HepG2 (cell line): ENCODE measurements around the gene TBX5. TPM values are rescaled to one million over a fixed set of nuclear protein-coding genes. Genes with fewer than 3 reads are reported as not detected.

Experiments
- ATAC-seq: fragments of 200-7000 bp; cut with Tn5 transposase; 3 replicates; pipeline ENCODE4 v1.9.1; 2020; ENCODE audit warnings: mild to moderate bottlenecking, moderate library complexity
- BruUV-seq: library from RNA; stranded (reverse); fragments of 400-500 nt; replicated peaks from 2 replicates; lab custom pipeline; 2021; lab: Mats Ljungman, UMichigan
- CTCF ChIA-PET: fragments of 300-600 bp; formaldehyde crosslinking; extraction: SDS; loops from one replicate; lab custom pipeline; 2021; ENCODE audit warnings: low total read pairs, inconsistent platforms, low intra/inter-chr PET ratio; lab: Yijun Ruan, JAX
- POLR2A ChIA-PET: fragments of 350-600 bp; sonication (Branson Sonifier 250); formaldehyde crosslinking; loops from one replicate; lab custom pipeline; 2020; ENCODE audit warnings: antibody characterized with exemption, inconsistent platforms; lab: Yijun Ruan, JAX
- DNase-seq: peaks from one replicate; pipeline ENCODE4 v3.0.0-alpha.2; 2015; ENCODE audit warnings: low spot score
- FAIRE-seq: peaks from 3 replicates; lab custom pipeline; 2011; peaks lifted over from hg19 to GRCh38; lab: Jason Lieb, UNC
- H2AFZ ChIP-seq: one replicate; pipeline ENCODE4 v1.6.1; 2011; ENCODE audit warnings: low read length, inconsistent platforms
- H3K27ac ChIP-seq: fragments of 300-600 bp; 3 replicates; pipeline ENCODE4 v1.8.0; 2011; ENCODE audit warnings: mixed run types, mild to moderate bottlenecking, mixed read lengths, low read length, inconsistent platforms; ENCODE audit not compliant: insufficient read depth; ENCODE audit errors: extremely low read length
- H3K27me3 ChIP-seq, 2 experiments: fragments of 200-600 bp in 1 of 2; 2 replicates in 1 of 2; 3 replicates in 1 of 2; pipeline versions ENCODE4 v1.6.0 to v1.8.0; 2011; ENCODE audit warnings: low read length in 2 of 2, mild to moderate bottlenecking in 2 of 2, moderate library complexity in 2 of 2, inconsistent platforms in 1 of 2; ENCODE audit not compliant: insufficient read depth in 2 of 2, control insufficient read depth in 1 of 2
- H3K36me3 ChIP-seq, 2 experiments: fragments of 200-600 bp in 1 of 2; replicated peaks in 1 of 2; 2 replicates in 1 of 2; 3 replicates in 1 of 2; pipeline versions ENCODE4 v1.5.1 to v1.8.0; 2011; ENCODE audit warnings: low read length in 2 of 2, inconsistent platforms in 1 of 2; ENCODE audit not compliant: insufficient read depth in 2 of 2, control insufficient read depth in 1 of 2
- H3K4me1 ChIP-seq: 2 replicates; pipeline ENCODE4 v1.5.1; 2012; ENCODE audit warnings: low read length, inconsistent platforms; ENCODE audit not compliant: insufficient read depth
- H3K4me2 ChIP-seq: 2 replicates; pipeline ENCODE4 v1.6.0; 2011; ENCODE audit warnings: low read depth, low read length, inconsistent platforms
- H3K4me3 ChIP-seq, 3 experiments: fragments of 200-600 bp in 1 of 3; sonication (generic), shearing (Covaris generic) in 1 of 3; replicated peaks in 1 of 3; 2 replicates each; pipeline ENCODE4 v1.5.1; 2011 to 2016; ENCODE audit warnings: low read length in 3 of 3, inconsistent platforms in 2 of 3, low read depth in 2 of 3, mild to moderate bottlenecking in 2 of 3, control low read depth in 1 of 3, mixed read lengths in 1 of 3; ENCODE audit not compliant: insufficient read depth in 1 of 3
- H3K79me2 ChIP-seq: one replicate; pipeline ENCODE4 v1.6.1; 2011; ENCODE audit warnings: low read length, inconsistent platforms; ENCODE audit not compliant: insufficient read depth
- H3K9ac ChIP-seq: 2 replicates; pipeline ENCODE4 v1.6.0; 2011; ENCODE audit warnings: mild to moderate bottlenecking, low read depth, low read length, inconsistent platforms; ENCODE audit not compliant: insufficient read depth
- H3K9me3 ChIP-seq: 2 replicates; pipeline ENCODE4 v1.5.1; 2012; ENCODE audit warnings: mild to moderate bottlenecking, low read length
- H4K20me1 ChIP-seq: 2 replicates; pipeline ENCODE4 v1.6.0; 2011; ENCODE audit warnings: inconsistent platforms, mild to moderate bottlenecking, low read length, moderate library complexity; ENCODE audit not compliant: insufficient read depth
- ELF4 ChIP-seq: sonication (generic); formaldehyde crosslinking; IDR thresholded peaks from 2 replicates; pipeline ENCODE4 v1.5.0; 2020; ENCODE audit warnings: missing genetic modification reagents, mild to moderate bottlenecking, moderate library complexity, borderline replicate concordance
- EZH2 ChIP-seq: conservative IDR thresholded peaks from 2 replicates; pipeline ENCODE4 v1.6.1; 2012; ENCODE audit warnings: mild to moderate bottlenecking, low read depth, low read length, moderate library complexity
- SETDB1 ChIP-seq: sonication (generic); formaldehyde crosslinking; IDR thresholded peaks from 2 replicates; pipeline ENCODE4 v1.5.1; 2020; ENCODE audit warnings: missing genetic modification reagents, mild to moderate bottlenecking, borderline replicate concordance
- ZNF597 ChIP-seq: sonication (generic); formaldehyde crosslinking; IDR thresholded peaks from 2 replicates; pipeline ENCODE4 v1.5.0; 2020; ENCODE audit warnings: missing genetic modification reagents
- ZNF7 ChIP-seq: IDR thresholded peaks from 2 replicates; pipeline ENCODE4 v1.6.1; 2016; ENCODE audit warnings: missing biosample characterization, missing genetic modification reagents
- WGBS: methylation state at CpG from one replicate; pipeline ENCODE4 v1.1.6; 2017; ENCODE audit warnings: low lambda C conversion rate; 5-methylcytosine and 5-hydroxymethylcytosine counted together
- in situ Hi-C: cut with HindIII; loops from 2 replicates; pipeline ENCODE4 v1.10.0; 2017; ENCODE audit warnings: low pct_unique_long_range_greater_than_20kb; ENCODE audit not compliant: extremely low pct_ligation_motif_present
- intact Hi-C: fragments of 100-400 bp; cut with micrococcal nuclease; formaldehyde crosslinking; loops from one replicate; pipeline ENCODE4 v1.10.0; 2022; ENCODE audit not compliant: unreplicated experiment
- polyA plus RNA-seq, 8 experiments: library from polyadenylated mRNA; depleted of rRNA in 3 of 8; stranded (reverse) in 7 of 8; unstranded in 1 of 8; fragments of >200 nt; fragmentation: Illumina TruSeq in 4 of 8; extraction: Trizol in 4 of 8; gene quantifications; 2 replicates each; pipeline versions ENCODE4 v1.2.1 to v1.2.3, GENCODE V29; 2011 to 2016; ENCODE audit warnings: low read depth in 4 of 8, missing spikeins in 1 of 8, mixed read lengths in 1 of 8; ENCODE audit not compliant: insufficient read depth in 1 of 8
- total RNA-seq, 5 experiments: library from RNA; depleted of rRNA; stranded (reverse); fragments of >200 nt; fragmentation: Illumina TruSeq; extraction: Trizol; gene quantifications; 2 replicates each; pipeline ENCODE4 v1.2.3, GENCODE V29; 2016; ENCODE audit warnings: low read depth in 1 of 5
- TF ChIP-seq, protein P1 (sequence below): IDR thresholded peaks from 2 replicates; pipeline ENCODE4 v1.6.1; 2016
- TF ChIP-seq, protein P2 (sequence below): sonication (generic); formaldehyde crosslinking; IDR thresholded peaks from 2 replicates; pipeline ENCODE4 v1.8.0; 2022; ENCODE audit warnings: missing genetic modification reagents, low read depth, mild to moderate bottlenecking, borderline replicate concordance

Gene TBX5
- total and polyA plus RNA-seq, 2 of the 13 experiments (the other 11 are each of a cell fraction or from before 2014, with no cell fraction given) = not detected

DNA sequence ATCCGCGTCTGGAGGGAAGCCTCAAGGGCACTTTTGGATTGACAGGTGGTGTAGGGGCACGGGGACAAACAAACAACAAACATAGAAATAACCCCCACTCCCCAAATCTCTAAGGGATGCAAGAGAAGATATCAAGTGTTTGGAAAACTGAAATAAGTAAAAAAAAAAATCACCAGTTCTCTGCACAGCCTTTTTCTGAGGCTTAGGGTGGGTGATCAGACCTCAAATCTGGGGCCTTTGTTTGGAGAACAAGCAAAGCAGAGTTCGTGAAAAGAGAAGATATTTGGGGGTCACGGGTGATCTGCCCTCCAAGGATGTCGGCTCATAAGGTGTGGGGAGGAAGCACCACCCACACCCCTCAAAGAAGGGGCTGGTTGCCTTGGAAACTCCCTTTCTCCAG lies 10.7 kb downstream of the TBX5 start:
- TF ChIP-seq, protein P1, sequence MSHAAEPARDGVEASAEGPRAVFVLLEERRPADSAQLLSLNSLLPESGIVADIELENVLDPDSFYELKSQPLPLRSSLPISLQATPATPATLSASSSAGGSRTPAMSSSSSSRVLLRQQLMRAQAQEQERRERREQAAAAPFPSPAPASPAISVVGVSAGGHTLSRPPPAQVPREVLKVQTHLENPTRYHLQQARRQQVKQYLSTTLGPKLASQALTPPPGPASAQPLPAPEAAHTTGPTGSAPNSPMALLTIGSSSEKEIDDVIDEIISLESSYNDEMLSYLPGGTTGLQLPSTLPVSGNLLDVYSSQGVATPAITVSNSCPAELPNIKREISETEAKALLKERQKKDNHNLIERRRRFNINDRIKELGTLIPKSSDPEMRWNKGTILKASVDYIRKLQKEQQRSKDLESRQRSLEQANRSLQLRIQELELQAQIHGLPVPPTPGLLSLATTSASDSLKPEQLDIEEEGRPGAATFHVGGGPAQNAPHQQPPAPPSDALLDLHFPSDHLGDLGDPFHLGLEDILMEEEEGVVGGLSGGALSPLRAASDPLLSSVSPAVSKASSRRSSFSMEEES (CRISPR knock-in tag) = no peak
- no peak for TF ChIP-seq ZNF7 (CRISPR knock-in tag)
- 0 out of 2 replicates have a peak, but pooled peaks have one; percentile 43 for TF ChIP-seq EZH2
- TF ChIP-seq, protein P2, sequence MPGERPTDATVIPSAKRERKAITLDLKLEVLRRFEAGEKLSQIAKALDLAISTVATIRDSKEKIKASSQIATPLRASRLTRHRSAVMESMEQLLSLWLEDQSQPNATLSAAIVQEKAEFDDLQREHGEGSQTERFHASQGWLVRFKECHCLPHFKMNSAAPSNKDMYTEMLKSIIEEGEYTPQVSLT (CRISPR knock-in tag) = no peak
- TF ChIP-seq SETDB1 (CRISPR knock-in tag) = no peak
- no peak for TF ChIP-seq ZNF597 (CRISPR knock-in tag)
- TF ChIP-seq ELF4 (CRISPR knock-in tag) = no peak
- FAIRE-seq (no peak), DNase-seq (no peak), ATAC-seq (no peak)
- Histone ChIP-seq H3K36me3 (no peaks in the 10 kb centered on the region), H2AFZ (no peak overlapping the region), H3K9ac (no peak overlapping the region), H3K4me1 (no peaks in the 10 kb centered on the region), H3K79me2 (no peaks in the 10 kb centered on the region), H3K4me2 (no peak overlapping the region), H3K27ac (no peak overlapping the region), H3K4me3 (no peak overlapping the region), H4K20me1 (no peaks in the 10 kb centered on the region), H3K27me3 (peaks cover 6 to 73% of the 10 kb centered on the region in 2 experiments; a peak in 4 of 5 replicates), H3K9me3 (no peaks in the 10 kb centered on the region)
- ChIA-PET CTCF (no interaction called here), POLR2A (no interaction called here)
- intact Hi-C loops (no loop called here), in situ Hi-C loops (no loop called here)
- BruUV-seq = no TSS peak
- WGBS = 25% methylated on average over 6 of the region's 6 CpGs
